GM21576 (cell line): ENCODE data around the gene SIPA1L3.

ENCODE experiments used
- ATAC-seq: cut with Tn5 transposase; IDR thresholded peaks from one replicate; pipeline ENCODE4 v1.9.1; 2021; ENCODE audit warnings: mild to moderate bottlenecking, moderate library complexity; ENCODE audit not compliant: unreplicated experiment

SIPA1L3 gene

GRCh38 chr19:38175422-38175821 lies 268.4 kb downstream of the SIPA1L3 start:
- ATAC-seq, result no peak

- no peak for ATAC-seq
Observed at GRCh38 chr19:38180071-38180470, 273.1 kb downstream of the SIPA1L3 start.

- no peak for ATAC-seq
Observed at GRCh38 chr19:38182536-38183210, 275.7 kb downstream of the SIPA1L3 start.

GRCh38 chr19:38183251-38183897 lies 276.4 kb downstream of the SIPA1L3 start:
- ATAC-seq, result no peak

GRCh38 chr19:38184815-38185214 lies 277.8 kb downstream of the SIPA1L3 start:
- ATAC-seq, result no peak

- ATAC-seq, result no peak
Observed at GRCh38 chr19:38185562-38185961, 278.6 kb downstream of the SIPA1L3 start.

- no peak for ATAC-seq
Observed at GRCh38 chr19:38190061-38190460, 283.1 kb downstream of the SIPA1L3 start.

GRCh38 chr19:38190793-38191192 lies 283.8 kb downstream of the SIPA1L3 start:
- ATAC-seq, result no peak

- ATAC-seq, result no peak
Observed at GRCh38 chr19:38191747-38192146, 284.7 kb downstream of the SIPA1L3 start.

- ATAC-seq, result no peak
Observed at GRCh38 chr19:38193445-38193844, 286.4 kb downstream of the SIPA1L3 start.

- no peak for ATAC-seq
Observed at GRCh38 chr19:38194061-38194701, 287.2 kb downstream of the SIPA1L3 start.

- ATAC-seq, result no peak
Observed at GRCh38 chr19:38195237-38195636, 288.2 kb downstream of the SIPA1L3 start.

GRCh38 chr19:38196245-38196837 lies 289.3 kb downstream of the SIPA1L3 start:
- no peak for ATAC-seq

GRCh38 chr19:38196948-38197656 lies 290.1 kb downstream of the SIPA1L3 start:
- ATAC-seq, result no peak

- no peak for ATAC-seq
Observed at GRCh38 chr19:38197937-38198704, 291.1 kb downstream of the SIPA1L3 start.

- no peak for ATAC-seq
Observed at GRCh38 chr19:38199340-38199739, 292.3 kb downstream of the SIPA1L3 start.

- no peak for ATAC-seq
Observed at GRCh38 chr19:38201731-38202130, 294.7 kb downstream of the SIPA1L3 start.

- no peak for ATAC-seq
Observed at GRCh38 chr19:38202504-38202903, 295.5 kb downstream of the SIPA1L3 start.

GRCh38 chr19:38203197-38203596 lies 296.2 kb downstream of the SIPA1L3 start:
- no peak for ATAC-seq

- no peak for ATAC-seq
Observed at GRCh38 chr19:38204096-38204495, 297.1 kb downstream of the SIPA1L3 start.
